ENCODE measurements around the gene TOGARAM2.

TOGARAM2 gene

DNA sequence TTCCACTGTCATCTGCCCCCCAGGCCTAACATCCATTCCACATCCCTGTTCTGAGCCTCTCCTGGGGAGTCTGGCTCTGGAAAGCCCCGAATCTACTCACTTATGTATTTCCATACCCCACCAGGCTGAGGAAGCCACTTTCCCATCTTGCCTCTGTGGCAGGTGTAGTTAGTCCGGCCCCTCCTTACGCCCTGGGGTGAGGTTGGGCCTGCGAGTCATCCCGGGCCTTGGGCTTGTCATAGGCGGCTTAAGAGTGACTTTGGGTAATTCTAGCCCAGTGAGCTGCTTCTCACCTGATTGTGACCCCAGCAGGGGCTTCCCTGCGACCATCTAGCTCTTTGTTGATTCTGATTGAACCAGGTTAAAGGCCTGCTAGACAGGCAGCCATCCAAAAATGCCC lies 72.1 kb downstream of the TOGARAM2 start:
- no peak for DNase-seq (ENCODE audit: low read depth in 2 of 2, low spot score in 1 of 2)

- no peak for DNase-seq (ENCODE audit: low read depth in 2 of 2, low spot score in 1 of 2)
Measured at GRCh38 chr2:29053670-29054400, 72.7 kb downstream of the TOGARAM2 start.

DNA sequence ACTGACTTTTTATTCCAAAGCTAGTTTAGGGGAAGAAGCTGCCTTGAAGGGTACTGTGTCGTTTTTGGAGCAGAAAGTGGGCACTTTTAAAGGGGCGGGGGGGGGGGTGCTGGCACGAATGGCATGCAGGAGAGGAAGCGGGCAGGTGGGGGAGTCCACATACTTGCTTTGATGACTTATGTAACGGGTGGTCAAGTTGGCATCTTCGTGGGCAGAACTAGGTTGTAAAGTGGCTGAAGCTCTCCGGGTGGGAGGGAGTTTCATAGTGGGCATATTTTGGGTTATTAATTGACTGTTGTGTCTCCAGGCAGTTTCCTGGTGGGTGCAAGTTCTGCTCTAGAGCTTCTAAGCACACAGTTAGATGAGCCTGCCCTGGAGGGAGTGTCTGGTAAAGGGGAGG lies 73.3 kb downstream of the TOGARAM2 start:
- no peak for DNase-seq (ENCODE audit: low read depth in 2 of 2, low spot score in 1 of 2)

DNA sequence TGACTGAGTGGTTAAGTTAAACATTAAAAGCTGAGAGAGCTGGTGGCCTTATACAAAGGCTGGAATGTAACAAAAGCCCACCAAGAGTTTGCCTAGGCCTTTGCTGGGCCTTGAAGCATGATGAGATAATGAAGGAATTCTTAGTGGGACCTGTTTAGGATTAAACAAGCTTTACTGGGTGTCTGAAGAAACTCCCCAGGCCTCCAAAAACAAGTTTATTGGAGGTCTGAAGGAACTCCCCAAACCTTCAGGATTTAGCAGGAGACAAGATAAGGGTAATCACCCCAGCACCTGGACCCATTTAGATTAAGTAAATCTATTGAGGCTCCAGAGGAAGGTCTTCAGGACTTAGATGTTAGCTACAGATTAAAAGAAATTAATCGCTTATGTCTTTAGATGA lies 74.5 kb downstream of the TOGARAM2 start:
- no peak for DNase-seq (ENCODE audit: low read depth in 2 of 2, low spot score in 1 of 2)

- DNase-seq (ENCODE audit: low read depth in 2 of 2, low spot score in 1 of 2): no peak
Measured at GRCh38 chr2:29056452-29056851, 75.4 kb downstream of the TOGARAM2 start.

GRCh38 chr2:29057006-29057405 lies 75.9 kb downstream of the TOGARAM2 start:
- DNase-seq (ENCODE audit: low read depth in 2 of 2, low spot score in 1 of 2): no peak

GRCh38 chr2:29059624-29060023 lies 78.5 kb downstream of the TOGARAM2 start:
- no peak for DNase-seq (ENCODE audit: low read depth in 2 of 2, low spot score in 1 of 2)

- DNase-seq (ENCODE audit: low read depth in 2 of 2, low spot score in 1 of 2): no peak
Measured at GRCh38 chr2:29060441-29060840, 79.3 kb downstream of the TOGARAM2 start.

DNA sequence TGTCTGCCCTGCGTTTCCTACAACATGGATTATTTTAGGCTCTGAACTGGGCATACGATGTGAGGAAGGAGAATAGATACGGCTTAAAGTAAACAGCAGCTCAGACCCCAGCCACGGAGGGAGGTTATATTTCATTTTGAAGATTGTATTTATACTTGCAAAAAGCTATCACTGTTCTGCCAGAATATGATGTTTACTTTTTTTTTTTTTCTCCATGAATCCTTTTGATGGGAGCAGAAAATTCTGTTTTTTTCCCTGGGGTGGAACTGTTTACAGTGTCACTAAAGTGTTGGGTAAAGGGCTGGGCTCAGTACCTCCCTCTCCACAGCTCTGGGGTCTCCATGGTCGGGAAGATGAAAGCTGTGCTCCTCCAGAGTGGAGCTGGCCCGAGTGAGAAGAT lies 80.1 kb downstream of the TOGARAM2 start:
- no peak for DNase-seq (ENCODE audit: low read depth in 2 of 2, low spot score in 1 of 2)

- no peak for DNase-seq (ENCODE audit: low read depth in 2 of 2, low spot score in 1 of 2)
Measured at GRCh38 chr2:29061616-29062015, 80.5 kb downstream of the TOGARAM2 start.

GRCh38 chr2:29062371-29062770 lies 81.3 kb downstream of the TOGARAM2 start:
- no peak for DNase-seq (ENCODE audit: low read depth in 2 of 2, low spot score in 1 of 2)

DNA sequence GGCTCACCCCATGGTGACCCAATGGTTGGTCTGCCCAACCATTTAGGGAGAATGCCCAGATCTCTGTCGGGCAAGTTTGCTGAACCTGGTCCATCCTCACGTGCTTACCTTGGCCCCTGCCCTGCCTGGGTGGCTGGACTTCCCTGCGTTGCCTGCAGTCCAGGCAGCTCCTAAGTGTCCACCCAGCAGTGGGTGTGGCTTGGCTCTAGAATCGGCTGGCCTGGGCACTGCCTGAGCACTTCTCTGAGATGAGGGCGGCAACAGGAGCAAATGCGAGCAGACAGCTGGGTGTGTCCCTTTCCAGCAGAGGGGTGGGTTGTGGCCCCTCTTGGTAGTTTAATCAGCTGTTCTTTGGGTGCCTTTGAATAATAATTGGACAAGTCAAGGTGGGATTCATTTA lies 82.0 kb downstream of the TOGARAM2 start:
- no peak for DNase-seq (ENCODE audit: low read depth in 2 of 2, low spot score in 1 of 2)

DNA sequence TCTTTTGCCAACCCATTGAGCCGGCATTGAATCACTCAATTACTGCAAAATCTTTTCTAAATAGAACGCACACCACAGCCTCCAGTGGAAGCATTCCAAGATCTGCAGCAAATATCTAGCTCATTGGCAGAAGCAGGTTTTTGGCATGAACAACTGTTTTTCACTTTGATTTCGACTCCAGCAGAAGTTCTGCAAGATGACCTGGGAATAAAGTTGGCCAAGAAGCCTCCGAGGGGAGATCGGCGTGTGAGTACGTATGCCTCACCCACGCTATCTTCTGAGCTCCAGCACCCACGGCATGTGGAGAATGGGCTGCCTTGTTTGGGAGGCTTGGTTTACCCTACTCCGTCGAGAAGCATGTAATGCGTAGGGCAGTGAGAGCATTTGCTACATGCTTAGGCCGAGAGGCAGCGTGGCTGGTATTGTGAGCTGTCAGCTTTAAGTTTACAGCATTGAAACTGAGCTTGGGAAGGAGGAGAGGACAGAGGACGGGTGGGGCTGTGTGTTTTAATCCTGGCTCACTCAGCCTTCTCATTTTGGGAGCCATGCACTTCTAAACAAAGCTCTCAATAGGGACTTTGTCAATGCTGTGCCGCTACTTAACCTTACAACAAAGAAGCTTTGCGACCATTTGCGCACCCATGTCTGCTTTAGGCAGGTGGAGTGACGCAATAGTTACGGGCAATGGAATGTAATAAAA lies 82.7 kb downstream of the TOGARAM2 start:
- no peak for DNase-seq (ENCODE audit: low read depth in 2 of 2, low spot score in 1 of 2)

DNA sequence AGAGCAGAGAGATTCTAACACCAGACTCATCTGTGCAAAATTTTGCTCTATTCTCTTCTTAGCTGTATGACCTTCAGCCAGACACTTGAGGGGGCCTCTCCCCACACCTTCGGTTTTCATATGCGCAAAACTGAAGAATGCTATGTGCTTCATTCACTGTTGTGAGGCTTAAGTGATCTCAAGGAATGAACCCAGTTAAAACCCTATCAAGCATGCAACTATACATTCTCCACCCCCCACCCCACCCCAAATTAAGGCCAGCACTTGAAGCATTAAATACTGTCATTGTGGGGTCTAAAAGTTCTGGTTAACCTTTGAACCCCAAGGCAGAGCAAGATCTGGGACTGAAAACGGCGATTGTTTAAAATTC lies 83.2 kb downstream of the TOGARAM2 start:
- no peak for DNase-seq (ENCODE audit: low read depth in 2 of 2, low spot score in 1 of 2)

DNA sequence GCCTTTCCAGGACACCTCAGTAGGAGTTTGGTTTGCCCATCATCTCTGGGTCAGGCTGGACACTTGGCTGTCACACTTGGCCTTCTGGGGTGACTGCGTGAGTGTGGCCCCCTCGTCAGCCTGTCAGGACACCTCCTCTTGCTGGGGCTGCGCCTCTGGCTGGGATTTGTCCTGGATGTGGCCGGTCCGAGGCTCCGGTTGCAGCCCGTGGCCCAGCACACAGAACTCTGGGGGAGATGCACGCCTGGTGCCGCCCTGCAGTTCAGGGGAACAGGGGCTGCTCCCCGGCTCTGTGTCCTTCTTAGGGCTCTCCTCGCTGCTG lies 83.6 kb downstream of the TOGARAM2 start:
- no peak for DNase-seq (ENCODE audit: low read depth in 2 of 2, low spot score in 1 of 2)

GRCh38 chr2:29065068-29065811 lies 84.1 kb downstream of the TOGARAM2 start:
- no peak for DNase-seq (ENCODE audit: low read depth in 2 of 2, low spot score in 1 of 2)

- DNase-seq (ENCODE audit: low read depth in 2 of 2, low spot score in 1 of 2): no peak
Measured at GRCh38 chr2:29066271-29066860, 85.3 kb downstream of the TOGARAM2 start.

GRCh38 chr2:29066997-29067605 lies 86.0 kb downstream of the TOGARAM2 start:
- no peak for DNase-seq (ENCODE audit: low read depth in 2 of 2, low spot score in 1 of 2)

DNA sequence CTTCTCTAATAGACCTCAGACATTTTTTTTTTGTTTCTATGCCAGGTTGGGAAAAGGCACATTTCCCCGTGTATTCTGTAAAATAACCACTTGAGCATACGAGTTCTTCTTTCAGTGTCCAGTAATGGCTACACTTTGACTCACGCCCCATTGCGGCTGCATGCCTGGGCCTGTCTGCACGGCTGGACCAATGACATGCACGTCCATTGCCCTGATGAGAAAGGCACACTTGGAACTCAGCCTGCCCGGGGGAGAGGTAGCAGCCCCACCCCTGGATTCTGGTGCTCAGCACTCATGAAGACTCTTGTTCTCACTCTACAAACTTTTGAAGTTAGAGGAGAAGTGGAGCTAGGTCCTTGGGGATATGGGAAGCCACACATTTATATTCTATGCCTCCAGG lies 87.4 kb downstream of the TOGARAM2 start:
- no peak for DNase-seq (ENCODE audit: low read depth in 2 of 2, low spot score in 1 of 2)

- DNase-seq (ENCODE audit: low read depth in 2 of 2, low spot score in 1 of 2): no peak
Measured at GRCh38 chr2:29070526-29070925, 89.4 kb downstream of the TOGARAM2 start.

All from stimulated activated CD8-positive, alpha-beta memory T cell treated with anti-CD3 and anti-CD28 coated beads, Interleukin-4, amount 100 ng/mL, for 1 hour (primary cell).